ENCODE measurements around the gene DBET. TPM values are rescaled to one million over a fixed set of nuclear protein-coding genes. Genes with fewer than 3 reads are reported as not detected.
"Not testable (repeated sequence)": the region's sequence is repeated elsewhere in the genome, so short reads cannot be mapped to it uniquely, and the experiment has no call there.

DBET gene
- total RNA-seq: not detected

DNA sequence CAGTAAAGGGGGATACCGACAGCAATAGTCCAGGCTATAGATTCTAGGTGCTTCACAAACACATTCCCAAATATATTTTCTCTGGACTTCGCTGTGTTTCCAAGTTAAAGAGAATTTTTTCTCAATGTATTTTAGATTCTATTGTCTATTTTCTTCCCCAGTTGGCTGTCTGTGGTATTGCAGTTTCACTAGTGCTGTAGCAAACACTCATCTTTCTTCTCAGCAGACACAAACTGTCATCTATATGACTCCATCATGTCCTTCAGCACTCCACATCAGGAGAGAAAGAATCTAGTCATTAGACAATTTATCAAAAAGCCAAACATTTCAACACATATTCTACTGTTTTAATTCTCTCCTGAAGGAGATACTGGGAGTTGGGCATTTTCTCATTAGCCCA is at the start of gene DBET:
TSS of gene DBET (plus strand) at position 161 of the 400 bp plus-strand sequence.
- DNase-seq: not testable (repeated sequence)

DNA sequence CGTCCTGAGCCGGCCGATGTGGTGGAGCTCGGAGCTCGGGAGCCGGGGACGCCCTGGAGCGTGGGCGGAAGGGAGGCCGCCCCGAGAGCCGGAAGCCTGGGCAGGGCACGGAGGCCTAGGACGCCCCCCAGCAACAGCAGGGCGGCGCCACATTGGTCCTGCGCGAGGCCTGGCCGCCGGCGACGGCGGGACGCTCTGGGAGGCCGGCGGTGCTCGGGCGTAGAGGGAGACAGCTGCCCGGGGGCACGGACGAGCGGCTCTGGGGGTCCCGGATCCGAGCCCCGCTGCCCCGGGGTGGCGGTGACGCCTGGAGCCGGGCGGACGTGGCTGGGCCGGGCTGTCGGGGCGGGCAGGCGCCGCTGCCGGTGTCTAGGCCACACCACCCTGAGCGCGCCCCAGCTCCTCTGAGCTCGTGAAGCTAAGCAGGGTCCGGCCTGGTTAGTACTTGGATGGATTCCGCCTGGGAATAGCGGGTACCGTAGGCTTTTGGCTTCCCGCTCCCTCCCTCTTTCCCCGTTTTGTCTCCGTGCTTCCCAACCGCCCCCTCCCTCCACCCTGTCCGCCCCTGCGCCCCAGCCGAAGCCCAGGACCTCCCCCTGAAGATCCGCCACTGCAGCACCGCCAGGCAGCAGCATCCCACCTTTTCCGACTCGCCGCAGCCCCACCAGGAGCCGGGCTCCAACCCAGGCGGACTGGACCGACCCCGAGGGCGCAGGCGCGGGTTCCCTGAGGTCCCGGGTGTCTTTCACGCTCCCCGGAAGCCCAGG is 49.3 kb upstream of the DBET start:
- no peak for DNase-seq

DNA sequence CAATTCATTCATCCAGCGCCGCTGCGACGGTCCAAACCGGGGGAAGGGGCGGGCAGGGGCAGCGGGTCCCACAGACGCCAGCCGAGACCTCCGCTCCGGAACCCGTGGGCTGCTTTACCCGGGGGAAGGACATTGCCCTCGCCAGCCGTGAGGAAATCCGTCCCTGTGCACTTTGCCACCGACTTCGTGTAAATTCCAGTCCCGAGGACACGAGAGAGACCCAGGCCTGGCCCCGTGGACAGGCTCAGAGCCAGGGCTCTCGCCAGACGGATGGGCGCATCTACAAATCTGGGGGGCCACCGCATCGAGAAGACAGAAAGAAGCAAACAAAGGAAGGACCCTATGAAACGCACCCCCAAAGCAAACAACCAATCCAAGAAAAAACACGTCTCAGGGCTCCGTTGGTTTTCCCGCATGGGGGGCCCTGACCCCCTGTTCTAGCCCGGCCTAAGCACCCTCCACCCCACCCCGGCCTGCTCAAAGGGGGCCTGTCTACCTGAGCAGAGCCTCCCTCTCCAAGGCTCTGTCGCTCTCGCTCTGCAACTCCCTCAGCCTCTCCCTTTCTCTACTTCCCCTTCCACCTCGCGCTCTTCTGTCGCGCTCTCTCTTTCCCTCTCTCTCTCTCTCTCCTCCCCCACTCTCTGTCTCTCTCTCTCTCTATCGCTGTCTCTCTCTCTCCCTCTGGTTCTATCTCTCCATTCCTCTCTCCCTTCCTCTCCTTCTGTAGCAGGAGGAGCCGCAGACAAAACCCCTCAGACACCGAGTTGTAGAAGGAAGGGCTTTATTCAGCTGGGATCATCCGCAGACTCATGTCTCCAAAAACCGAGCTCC is 48.5 kb upstream of the DBET start:
- no peak for DNase-seq

DNA sequence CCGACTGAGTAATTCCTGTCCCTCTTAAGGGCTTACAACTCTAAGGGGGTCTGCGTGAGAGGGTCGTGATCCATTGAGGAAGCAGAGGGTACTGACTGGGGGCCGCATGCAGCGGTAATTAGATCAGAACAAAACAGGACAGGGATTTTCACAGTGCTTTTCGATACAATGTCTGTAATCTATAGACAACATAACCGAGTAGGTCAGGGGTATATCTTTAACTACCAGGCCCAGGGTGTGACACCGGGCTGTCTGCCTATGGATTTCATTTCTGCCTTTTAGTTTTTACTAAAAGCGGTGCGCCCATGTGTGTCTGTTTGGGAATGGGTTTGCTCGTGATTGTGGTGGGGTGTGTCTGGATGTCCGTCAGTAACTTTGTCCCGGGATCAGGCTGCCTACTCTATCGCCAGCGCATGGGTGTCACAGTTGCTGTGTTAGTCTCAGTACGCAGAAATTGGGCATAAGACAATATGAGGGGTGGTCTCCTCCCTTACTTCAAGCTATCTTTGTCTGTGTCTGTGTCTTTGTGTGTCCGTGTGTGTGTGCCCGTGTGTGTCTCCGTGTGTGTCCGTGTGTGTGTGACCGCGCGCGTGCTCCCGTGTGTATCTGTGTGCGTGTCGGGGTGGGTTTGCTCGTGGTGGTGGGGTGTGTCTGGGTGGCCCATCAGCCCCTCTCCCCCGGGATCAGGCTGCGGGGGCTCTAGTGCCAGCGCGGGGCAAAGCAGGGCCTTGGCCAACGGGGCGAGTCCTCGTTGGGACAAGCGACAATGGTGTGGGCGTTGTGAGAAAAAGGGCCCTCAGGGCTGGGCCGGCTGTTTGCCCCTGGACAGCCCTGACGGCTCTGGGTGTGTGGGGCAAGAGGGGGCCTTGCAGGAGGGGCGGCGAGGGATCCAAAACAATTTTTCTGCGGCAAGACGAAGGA is 47.7 kb upstream of the DBET start:
- no peak for DNase-seq

DNA sequence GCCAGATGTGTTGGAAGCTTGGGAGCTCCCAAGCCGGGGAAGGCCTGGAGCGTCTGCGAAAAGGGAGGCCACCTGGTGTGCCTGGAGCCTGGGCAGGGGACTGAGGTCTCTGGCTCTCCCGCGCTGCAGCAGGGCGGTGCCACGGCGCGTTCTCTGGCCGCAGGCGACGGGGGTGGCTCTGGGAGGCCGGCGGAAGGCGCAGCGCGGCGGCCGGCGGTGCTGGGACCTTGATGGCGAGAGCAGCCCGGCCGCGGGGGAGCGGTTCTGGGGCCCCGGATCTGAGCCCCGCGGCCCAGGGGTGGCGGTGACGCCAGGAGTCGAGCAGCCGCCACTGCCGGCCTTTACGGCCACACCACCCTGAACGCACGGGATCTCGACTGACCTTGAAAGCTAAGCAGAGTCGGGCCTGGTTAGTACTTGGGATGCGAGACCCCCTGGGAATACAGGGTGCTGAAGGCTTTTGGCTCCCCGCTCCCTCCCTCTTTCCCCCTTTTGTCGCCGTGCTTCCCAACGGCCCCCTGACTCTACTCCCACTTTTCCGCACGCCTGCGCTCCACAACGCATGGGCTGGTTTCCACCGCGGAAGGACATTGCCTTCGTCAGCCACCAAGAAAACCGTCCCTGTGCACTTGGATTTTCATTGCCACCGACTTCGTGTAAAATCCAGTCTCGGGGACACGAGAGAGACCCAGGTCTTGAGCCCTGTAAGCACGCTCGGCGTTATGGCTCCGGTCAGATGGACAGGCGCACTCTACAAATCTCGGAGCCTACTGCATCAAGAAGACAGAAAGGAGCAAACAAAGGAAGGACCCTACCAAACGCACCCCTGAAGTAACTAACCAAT is 46.7 kb upstream of the DBET start:
- no peak for DNase-seq

DNA sequence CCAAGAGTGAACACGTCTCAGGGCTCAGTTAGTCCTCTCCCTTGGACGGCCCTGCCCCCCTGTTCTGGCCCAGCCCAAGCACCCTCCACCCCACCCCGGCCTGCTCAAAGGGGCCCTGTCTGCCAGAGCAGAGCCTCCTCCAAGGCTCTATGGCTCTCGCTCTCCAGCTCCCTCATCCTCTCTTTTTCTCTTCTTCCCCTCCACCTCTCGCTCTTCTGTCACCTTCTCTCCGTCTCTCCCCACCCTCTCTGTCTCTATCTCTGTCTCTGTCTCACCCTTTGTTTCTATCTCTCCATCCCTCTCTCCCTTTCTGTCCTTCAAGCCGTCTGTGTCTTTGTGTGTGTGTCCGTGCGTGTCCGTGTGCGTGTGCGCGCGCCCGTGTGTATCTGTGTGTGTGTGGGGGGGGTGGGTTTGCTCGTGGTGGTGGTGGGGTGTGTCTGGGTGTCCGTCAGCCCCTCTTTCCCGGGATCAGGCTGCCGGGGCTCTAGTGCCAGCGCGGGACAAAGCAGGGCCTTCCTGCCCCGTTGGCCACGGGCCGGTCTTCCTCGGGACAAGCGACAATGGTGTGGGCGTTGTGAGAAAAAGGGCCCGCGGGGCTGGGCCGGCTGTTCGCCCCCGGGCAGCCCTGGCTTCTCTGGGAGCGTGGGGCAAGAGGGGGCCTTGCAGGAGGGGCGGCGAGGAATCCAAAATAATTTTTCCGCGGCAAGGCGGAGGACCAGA is 45.9 kb upstream of the DBET start:
- DNase-seq: no peak

DNA sequence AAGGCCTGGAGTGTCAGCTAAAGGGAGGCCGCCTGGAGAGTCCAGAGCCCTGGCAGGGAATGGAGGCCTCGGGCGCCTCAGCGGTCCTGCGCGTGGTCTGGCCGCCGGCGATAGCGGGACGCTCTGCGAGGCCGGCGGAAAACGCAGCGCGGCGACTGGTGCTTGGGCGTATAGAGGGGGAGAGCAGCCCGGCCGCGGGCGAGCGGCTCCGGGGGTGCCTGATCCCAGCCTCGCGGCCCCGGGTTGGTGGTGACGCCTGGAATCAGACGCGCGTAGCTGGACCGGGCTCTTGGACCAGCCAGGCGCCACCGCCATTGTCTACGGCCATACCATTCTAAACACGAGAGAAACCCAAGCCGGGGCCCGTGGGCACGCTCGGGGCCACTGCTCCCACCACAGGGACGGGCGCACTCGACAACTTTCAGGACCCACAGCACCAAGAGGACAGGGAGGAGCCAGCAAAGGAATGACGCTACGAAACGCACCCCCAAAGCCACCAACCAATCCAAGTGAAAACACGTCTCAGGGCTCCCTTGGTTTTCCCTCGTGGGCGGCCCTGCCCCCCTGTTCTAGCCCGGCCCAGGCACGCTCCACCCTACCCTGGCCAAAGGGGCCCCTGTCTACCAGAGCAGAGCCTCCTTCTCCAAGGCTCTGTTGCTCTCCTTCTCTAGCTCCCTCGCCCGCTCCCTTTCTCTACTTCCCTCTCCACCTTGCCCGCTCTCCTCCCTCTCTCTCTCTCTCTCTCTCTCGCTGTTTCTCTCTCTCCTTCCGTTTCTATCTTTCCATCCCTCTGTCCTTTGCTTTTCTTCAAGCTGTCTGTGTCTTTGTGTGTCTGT is 45.1 kb upstream of the DBET start:
- no peak for DNase-seq

DNA sequence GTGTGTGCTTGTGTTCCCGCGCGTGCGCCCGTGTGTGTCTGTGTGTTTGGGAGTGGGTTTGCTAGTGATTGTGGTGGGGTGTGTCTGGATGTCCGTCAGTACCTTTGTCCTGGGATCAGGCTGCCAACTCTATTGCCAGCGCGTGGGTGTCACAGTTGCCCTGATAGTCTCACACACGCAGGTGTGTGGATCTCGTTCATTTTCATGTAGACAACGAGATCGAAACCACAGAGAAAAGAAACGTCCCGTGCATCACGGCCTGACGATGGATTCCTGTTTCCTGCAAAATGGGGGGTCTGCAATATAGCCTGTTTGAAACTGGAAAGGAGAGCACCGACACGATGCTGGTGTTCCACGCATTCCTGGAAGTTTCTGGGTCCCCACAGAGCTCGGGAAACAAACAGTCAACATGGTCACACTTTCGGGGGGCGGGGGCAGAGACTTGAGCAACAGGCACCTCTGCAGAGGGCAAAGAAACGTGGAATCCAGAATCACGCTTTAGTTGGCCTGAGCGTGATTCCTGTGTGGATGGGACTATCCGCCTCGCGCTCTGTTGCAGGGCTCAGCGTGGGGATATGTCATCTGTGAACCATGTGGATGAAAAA is 44.3 kb upstream of the DBET start:
- not testable (repeated sequence) for DNase-seq

DNA sequence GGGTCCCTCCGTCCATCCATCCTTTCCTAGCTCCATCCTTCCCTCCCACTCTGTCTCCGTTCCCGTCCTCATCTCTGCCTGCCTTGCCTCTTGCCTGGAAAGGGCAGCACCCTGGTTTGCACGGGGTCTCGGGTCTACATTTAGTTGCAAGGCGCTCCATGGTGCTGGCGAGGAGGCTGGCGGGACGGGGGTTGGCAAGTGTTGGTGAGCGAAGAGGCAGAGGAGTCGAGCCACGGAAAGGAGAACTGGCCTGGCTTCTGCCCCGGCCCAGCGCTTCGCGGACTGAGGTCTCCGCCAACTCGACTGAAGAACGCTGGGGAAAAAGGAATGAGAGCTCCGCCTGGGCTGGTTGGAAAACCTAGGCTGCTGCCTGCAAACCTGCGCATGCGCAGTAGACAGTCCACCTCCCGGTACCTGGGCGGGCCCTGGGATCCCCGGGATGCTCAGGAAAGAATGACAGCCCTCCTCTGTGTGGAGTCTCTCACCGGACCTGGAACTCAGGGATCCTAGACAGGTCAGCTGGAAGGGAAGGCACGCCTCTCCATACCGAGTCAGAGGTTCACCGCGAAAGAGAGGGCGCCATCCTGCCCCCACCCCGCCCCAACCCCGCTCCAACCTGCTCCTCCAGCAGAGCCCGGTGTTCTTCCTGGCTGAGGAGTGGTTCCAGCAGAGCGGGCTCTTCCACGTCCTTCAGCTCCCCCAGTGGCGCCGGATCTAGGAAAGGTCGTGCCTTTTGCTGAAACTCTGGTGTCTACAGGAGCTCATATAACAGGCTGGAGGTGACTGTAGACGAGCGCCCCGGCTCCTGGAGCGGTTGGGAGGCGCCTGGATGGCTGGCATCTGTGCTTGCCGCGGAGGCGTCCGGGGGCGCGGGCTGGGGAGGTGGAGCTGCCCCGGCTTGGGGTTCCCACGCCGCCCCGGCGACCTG is 43.2 kb upstream of the DBET start:
- DNase-seq: no peak

DNA sequence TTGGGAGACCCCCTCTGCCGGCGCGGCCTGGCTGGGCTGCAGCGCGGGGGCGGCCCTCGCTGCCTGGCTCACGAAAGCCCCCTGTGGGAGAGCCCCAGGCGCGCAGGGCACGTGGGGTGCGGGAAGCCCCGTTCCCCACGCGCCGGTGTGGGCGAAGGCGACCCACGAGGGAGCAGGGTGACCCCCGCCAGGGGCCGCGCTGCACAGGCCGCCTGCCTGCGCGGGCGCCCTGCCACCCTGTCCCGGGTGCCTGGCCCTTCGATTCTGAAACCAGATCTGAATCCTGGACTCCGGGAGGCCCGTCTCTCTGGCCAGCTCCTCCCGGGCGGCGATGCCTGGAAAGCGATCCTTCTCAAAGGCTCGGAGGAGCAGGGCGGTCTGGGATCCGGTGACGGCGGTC is 42.3 kb upstream of the DBET start:
- not testable (repeated sequence) for DNase-seq

DNA sequence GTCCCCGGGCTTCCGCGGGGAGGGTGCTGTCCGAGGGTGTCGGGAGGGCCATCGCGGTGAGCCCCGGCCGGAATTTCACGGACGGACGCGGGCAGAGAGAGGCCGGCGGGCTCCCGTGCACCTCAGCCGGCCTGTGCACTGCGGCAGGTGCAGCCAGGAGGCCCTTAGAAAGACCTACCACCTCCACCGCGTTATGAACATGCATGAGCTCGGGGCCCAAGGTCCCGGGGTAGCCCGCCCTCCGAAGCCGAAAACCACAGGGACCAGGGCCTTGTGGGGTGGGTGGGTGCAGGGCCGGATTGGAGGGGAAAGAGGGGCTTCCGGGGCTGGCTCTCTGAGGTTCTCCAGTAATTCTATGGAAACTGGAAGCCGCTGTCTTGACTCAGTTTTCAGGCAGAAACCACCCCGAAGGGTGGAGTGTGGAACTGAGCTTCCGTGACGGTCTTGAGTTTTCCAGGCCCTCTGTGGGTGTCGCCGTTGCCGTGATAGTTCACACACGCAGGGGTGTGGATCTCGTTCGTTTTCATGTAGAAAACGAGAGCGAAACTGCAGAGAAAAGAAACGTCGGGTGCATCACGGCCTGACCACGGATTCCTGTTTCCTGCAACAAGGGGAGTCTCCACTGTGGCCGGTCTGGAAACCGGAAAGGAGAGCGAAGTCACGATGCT is 41.6 kb upstream of the DBET start:
- not testable (repeated sequence) for DNase-seq

DNA sequence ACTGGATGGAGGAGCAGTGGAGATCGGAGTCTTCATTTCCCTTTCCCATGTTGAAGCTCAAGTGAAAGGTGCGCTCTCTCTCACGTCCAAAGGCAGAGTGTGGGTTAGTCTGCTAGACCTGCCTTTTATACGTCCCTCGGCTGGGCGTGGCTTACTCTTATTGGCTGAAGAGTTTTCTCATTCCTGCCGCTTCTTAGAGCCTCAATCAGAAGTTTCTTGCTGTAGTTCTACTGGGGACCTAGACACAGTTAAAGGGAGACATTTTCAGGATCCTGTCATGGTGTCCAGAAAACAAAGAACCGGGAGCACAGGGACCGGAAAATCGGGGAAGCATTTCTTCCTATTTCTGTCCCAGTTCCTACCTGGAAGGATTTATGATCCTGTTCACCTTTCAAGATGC is 37.1 kb upstream of the DBET start, which contains the start of gene FRG2:
TSS of gene FRG2 (minus strand) at position 101 of the 400 bp plus-strand sequence. CDS start at position 49, 52 bp downstream.
- DNase-seq: not testable (repeated sequence)

DNA sequence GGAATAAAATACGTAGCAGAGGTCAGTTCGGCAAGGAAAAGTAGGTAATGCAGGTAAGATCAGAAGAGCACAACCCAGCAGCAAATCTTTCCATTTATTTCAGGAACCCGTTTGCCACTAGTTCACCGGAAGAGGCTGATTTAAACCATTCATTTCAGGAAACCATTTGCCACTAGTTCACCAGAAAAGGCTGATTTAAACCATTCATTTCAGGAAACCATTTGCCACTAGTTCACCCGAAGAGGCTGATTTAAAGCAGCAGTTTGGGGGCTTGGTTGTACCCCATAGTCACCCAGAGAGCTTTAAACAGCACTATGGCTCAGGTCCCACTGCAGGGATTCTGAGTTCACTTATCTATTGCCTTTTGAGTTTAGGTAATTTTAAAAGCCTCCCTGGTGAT is 33.0 kb upstream of the DBET start:
- not testable (repeated sequence) for DNase-seq

DNA sequence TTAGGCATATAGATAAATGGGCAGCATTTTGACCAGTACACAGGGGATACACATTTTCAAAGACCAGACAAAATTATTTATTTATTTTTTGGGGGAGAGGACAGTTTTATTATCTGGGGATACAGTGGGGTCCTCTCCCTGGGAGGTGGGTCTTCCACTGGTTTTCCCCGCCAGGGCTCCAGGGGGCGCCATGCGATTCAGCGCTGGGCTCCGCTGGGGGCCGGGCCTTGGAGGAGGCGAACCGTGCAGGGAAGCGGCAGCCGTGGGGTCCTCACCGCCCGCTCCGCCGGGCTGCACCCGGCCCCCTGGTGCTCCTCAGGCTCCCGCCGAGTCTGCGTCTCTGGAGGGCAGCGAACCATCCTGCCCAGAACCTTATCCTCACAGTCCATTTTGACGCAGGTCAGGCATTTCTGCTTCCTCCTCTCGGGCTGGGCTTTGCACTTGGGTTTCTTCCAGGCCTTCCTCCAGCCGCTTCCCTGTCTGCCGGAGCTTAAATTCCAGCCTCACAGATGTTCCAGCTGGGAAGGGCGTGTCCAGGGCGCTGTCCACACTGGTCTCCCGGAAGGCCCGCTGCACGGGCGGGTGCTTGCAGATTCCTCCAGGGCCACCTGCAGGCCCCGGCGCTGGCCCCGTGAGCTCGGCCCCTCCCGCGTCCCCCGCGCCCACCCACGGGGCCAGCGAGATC is 26.5 kb upstream of the DBET start:
- DNase-seq: not testable (repeated sequence)

DNA sequence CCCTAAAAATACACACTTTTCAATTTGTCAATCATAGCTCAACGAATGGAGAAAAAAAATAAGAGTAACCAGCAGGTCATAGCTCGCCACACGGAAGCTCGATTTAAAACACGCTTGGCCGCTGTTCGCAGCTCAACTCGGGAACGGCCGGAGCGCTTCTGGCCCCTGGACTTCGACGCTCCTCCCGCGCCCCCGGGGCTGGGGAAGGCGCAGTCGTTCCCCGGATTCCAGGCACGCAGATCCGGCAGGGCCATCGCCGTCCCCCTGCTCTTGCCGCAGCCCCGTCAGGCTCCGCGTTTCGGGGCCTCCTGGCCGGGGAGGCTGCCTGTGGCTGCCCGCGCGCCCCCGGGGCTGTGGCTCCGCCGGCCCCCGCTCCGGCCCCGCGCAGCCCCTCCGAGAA is 23.4 kb upstream of the DBET start:
- not testable (repeated sequence) for DNase-seq

DNA sequence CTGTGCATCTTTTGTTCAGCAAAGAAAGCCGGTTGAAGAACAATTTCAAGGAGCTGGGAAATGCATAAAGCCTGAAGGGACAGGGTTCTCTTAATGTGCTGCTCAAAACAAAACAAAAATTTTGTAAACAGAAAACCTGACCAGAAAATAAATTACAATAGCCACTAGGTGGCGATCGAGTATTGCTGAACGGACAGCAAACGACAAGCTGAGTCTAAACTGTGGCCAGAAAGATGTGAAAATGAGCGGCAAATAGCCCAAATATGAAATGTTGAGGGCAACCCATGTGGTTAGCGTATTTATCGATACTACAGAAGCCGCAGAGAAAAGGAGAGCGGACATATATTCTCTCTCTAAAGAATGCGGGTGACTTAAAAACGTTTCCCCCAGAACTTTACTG is 16.7 kb upstream of the DBET start:
- not testable (repeated sequence) for DNase-seq

All from effector CD4-positive, alpha-beta T cell (primary cell).